HepG2 (cell line): ENCODE data around the gene RASGRF1. TPM values are rescaled to one million over a fixed set of nuclear protein-coding genes. Genes with fewer than 3 reads are reported as not detected.

Source experiments
- ATAC-seq: fragments of 200-7000 bp; cut with Tn5 transposase; 3 replicates; pipeline ENCODE4 v1.9.1; 2020; ENCODE audit warnings: mild to moderate bottlenecking, moderate library complexity
- BruUV-seq: library from RNA; stranded (reverse); fragments of 400-500 nt; replicated peaks from 2 replicates; lab custom pipeline; 2021; lab: Mats Ljungman, UMichigan
- CTCF ChIA-PET: fragments of 300-600 bp; formaldehyde crosslinking; extraction: SDS; loops from one replicate; lab custom pipeline; 2021; ENCODE audit warnings: low total read pairs, inconsistent platforms, low intra/inter-chr PET ratio; lab: Yijun Ruan, JAX
- POLR2A ChIA-PET: fragments of 350-600 bp; sonication (Branson Sonifier 250); formaldehyde crosslinking; loops from one replicate; lab custom pipeline; 2020; ENCODE audit warnings: antibody characterized with exemption, inconsistent platforms; lab: Yijun Ruan, JAX
- DNase-seq: peaks from one replicate; pipeline ENCODE4 v3.0.0-alpha.2; 2015; ENCODE audit warnings: low spot score
- FAIRE-seq: peaks from 3 replicates; lab custom pipeline; 2011; peaks lifted over from hg19 to GRCh38; lab: Jason Lieb, UNC
- H2AFZ ChIP-seq: one replicate; pipeline ENCODE4 v1.6.1; 2011; ENCODE audit warnings: low read length, inconsistent platforms
- H3K27ac ChIP-seq: fragments of 300-600 bp; 3 replicates; pipeline ENCODE4 v1.8.0; 2011; ENCODE audit warnings: mixed run types, mild to moderate bottlenecking, mixed read lengths, low read length, inconsistent platforms; ENCODE audit not compliant: insufficient read depth; ENCODE audit errors: extremely low read length
- H3K27me3 ChIP-seq, 2 experiments: fragments of 200-600 bp in 1 of 2; 2 replicates in 1 of 2; 3 replicates in 1 of 2; pipeline versions ENCODE4 v1.6.0 to v1.8.0; 2011; ENCODE audit warnings: low read length in 2 of 2, mild to moderate bottlenecking in 2 of 2, moderate library complexity in 2 of 2, inconsistent platforms in 1 of 2; ENCODE audit not compliant: insufficient read depth in 2 of 2, control insufficient read depth in 1 of 2
- H3K36me3 ChIP-seq, 2 experiments: fragments of 200-600 bp in 1 of 2; replicated peaks in 1 of 2; 2 replicates in 1 of 2; 3 replicates in 1 of 2; pipeline versions ENCODE4 v1.5.1 to v1.8.0; 2011; ENCODE audit warnings: low read length in 2 of 2, inconsistent platforms in 1 of 2; ENCODE audit not compliant: insufficient read depth in 2 of 2, control insufficient read depth in 1 of 2
- H3K4me1 ChIP-seq: 2 replicates; pipeline ENCODE4 v1.5.1; 2012; ENCODE audit warnings: low read length, inconsistent platforms; ENCODE audit not compliant: insufficient read depth
- H3K4me2 ChIP-seq: 2 replicates; pipeline ENCODE4 v1.6.0; 2011; ENCODE audit warnings: low read depth, low read length, inconsistent platforms
- H3K4me3 ChIP-seq, 3 experiments: fragments of 200-600 bp in 1 of 3; sonication (generic), shearing (Covaris generic) in 1 of 3; replicated peaks in 1 of 3; 2 replicates each; pipeline ENCODE4 v1.5.1; 2011 to 2016; ENCODE audit warnings: low read length in 3 of 3, inconsistent platforms in 2 of 3, low read depth in 2 of 3, mild to moderate bottlenecking in 2 of 3, control low read depth in 1 of 3, mixed read lengths in 1 of 3; ENCODE audit not compliant: insufficient read depth in 1 of 3
- H3K79me2 ChIP-seq: one replicate; pipeline ENCODE4 v1.6.1; 2011; ENCODE audit warnings: low read length, inconsistent platforms; ENCODE audit not compliant: insufficient read depth
- H3K9ac ChIP-seq: 2 replicates; pipeline ENCODE4 v1.6.0; 2011; ENCODE audit warnings: mild to moderate bottlenecking, low read depth, low read length, inconsistent platforms; ENCODE audit not compliant: insufficient read depth
- H3K9me3 ChIP-seq: 2 replicates; pipeline ENCODE4 v1.5.1; 2012; ENCODE audit warnings: mild to moderate bottlenecking, low read length
- H4K20me1 ChIP-seq: 2 replicates; pipeline ENCODE4 v1.6.0; 2011; ENCODE audit warnings: inconsistent platforms, mild to moderate bottlenecking, low read length, moderate library complexity; ENCODE audit not compliant: insufficient read depth
- MXD4 ChIP-seq: IDR thresholded peaks from 2 replicates; pipeline ENCODE4 v1.6.1; 2016; ENCODE audit warnings: mild to moderate bottlenecking, missing biosample characterization, missing genetic modification reagents
- NPAS2 ChIP-seq: sonication (generic); formaldehyde crosslinking; IDR thresholded peaks from 2 replicates; pipeline ENCODE4 v1.8.0; 2022; ENCODE audit warnings: mild to moderate bottlenecking, missing genetic modification reagents, borderline replicate concordance
- RAD51 ChIP-seq: fragments of 450-650 bp; IDR thresholded peaks from 2 replicates; pipeline ENCODE4 v1.6.1; 2016; ENCODE audit warnings: borderline replicate concordance
- STAG1 ChIP-seq: sonication (generic); formaldehyde crosslinking; IDR thresholded peaks from 2 replicates; pipeline ENCODE4 v1.4.0; 2020; ENCODE audit warnings: missing genetic modification reagents
- ZNF776 ChIP-seq: sonication (generic); formaldehyde crosslinking; IDR thresholded peaks from 2 replicates; pipeline ENCODE4 v1.4.0; 2020; ENCODE audit warnings: mild to moderate bottlenecking, missing genetic modification reagents
- WGBS: methylation state at CpG from one replicate; pipeline ENCODE4 v1.1.6; 2017; ENCODE audit warnings: low lambda C conversion rate; 5-methylcytosine and 5-hydroxymethylcytosine counted together
- in situ Hi-C: cut with HindIII; loops from 2 replicates; pipeline ENCODE4 v1.10.0; 2017; ENCODE audit warnings: low pct_unique_long_range_greater_than_20kb; ENCODE audit not compliant: extremely low pct_ligation_motif_present
- intact Hi-C: fragments of 100-400 bp; cut with micrococcal nuclease; formaldehyde crosslinking; loops from one replicate; pipeline ENCODE4 v1.10.0; 2022; ENCODE audit not compliant: unreplicated experiment
- polyA plus RNA-seq, 8 experiments: library from polyadenylated mRNA; depleted of rRNA in 3 of 8; stranded (reverse) in 7 of 8; unstranded in 1 of 8; fragments of >200 nt; fragmentation: Illumina TruSeq in 4 of 8; extraction: Trizol in 4 of 8; gene quantifications; 2 replicates each; pipeline versions ENCODE4 v1.2.1 to v1.2.3, GENCODE V29; 2011 to 2016; ENCODE audit warnings: low read depth in 4 of 8, missing spikeins in 1 of 8, mixed read lengths in 1 of 8; ENCODE audit not compliant: insufficient read depth in 1 of 8
- total RNA-seq, 5 experiments: library from RNA; depleted of rRNA; stranded (reverse); fragments of >200 nt; fragmentation: Illumina TruSeq; extraction: Trizol; gene quantifications; 2 replicates each; pipeline ENCODE4 v1.2.3, GENCODE V29; 2016; ENCODE audit warnings: low read depth in 1 of 5

Gene RASGRF1
- total and polyA plus RNA-seq, 2 of the 13 experiments (the other 11 are each of a cell fraction or from before 2014, with no cell fraction given), result 0.55 to 3.0 TPM

- no TSS peak for BruUV-seq
- Histone ChIP-seq H3K36me3 (no peaks in the 10 kb centered on the region), H3K9ac (no peak overlapping the region), H3K79me2 (no peaks in the 10 kb centered on the region), H2AFZ (no peak overlapping the region), H3K27me3 (peaks cover 0 to 3% of the 10 kb centered on the region in 2 experiments; a peak in 1 of 5 replicates), H3K4me2 (no peak overlapping the region), H4K20me1 (no peaks in the 10 kb centered on the region), H3K9me3 (peaks cover 14% of the 10 kb centered on the region; the same call in 1 of the 2 replicates), H3K27ac (no peak overlapping the region), H3K4me1 (no peaks in the 10 kb centered on the region), H3K4me3 (no peak overlapping the region)
- in situ Hi-C loops, result no loop called here
- WGBS, result 3% methylated on average over 4 of the region's 4 CpGs
- ChIA-PET POLR2A (no interaction called here), CTCF (interaction anchor here (1.1 kb wide), 1 partner anchor 54 kb away, joined by 5 read pairs; no protein-coding TSS in a partner anchor)
- 0 out of 2 replicates have a peak, but pooled peaks have one; percentile 7 for TF ChIP-seq STAG1
- TF ChIP-seq RAD51, result no peak
- DNase-seq, result no peak
- FAIRE-seq, result no peak
- intact Hi-C loops, result no loop called here
- peak; percentile 47; the same call in 2 of the 3 replicates for ATAC-seq
Measured at GRCh38 chr15:79130535-79131130, 40.1 kb upstream of the RASGRF1 start.

DNA sequence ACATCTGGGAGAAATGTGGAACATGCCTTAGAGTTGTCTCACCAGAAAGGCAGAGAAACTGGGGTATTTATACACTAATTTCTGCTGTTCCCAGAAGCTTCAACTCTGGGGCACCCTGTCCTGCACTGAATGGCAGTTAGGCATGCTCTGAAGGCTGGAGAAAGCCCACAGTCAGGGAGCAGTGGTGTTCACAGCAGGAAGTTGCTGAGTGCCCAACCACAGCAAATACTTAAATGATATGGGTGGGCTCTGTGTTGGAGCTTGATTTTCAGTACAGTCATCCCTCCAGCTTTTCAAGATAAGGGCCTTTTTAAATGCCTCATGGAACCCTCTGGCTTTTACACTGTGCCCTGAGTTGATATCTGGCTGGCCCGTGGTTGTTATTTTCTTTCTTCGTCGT is 38.7 kb upstream of the RASGRF1 start:
- Histone ChIP-seq H3K79me2 (no peaks in the 10 kb centered on the region), H3K9ac (no peak overlapping the region), H3K4me3 (no peak overlapping the region), H3K4me1 (no peaks in the 10 kb centered on the region), H3K9me3 (peaks cover 14% of the 10 kb centered on the region; the same call in 1 of the 2 replicates), H3K4me2 (no peak overlapping the region), H4K20me1 (no peaks in the 10 kb centered on the region), H3K27me3 (peaks cover 0 to 3% of the 10 kb centered on the region in 2 experiments; a peak in 1 of 5 replicates), H3K36me3 (no peaks in the 10 kb centered on the region), H3K27ac (no peak overlapping the region), H2AFZ (no peak overlapping the region)
- ChIA-PET POLR2A (no interaction called here), CTCF (no interaction called here)
- in situ Hi-C loops, result no loop called here
- ATAC-seq (no peak), FAIRE-seq (no peak), DNase-seq (no peak)
- intact Hi-C loops, result no loop called here
- TF ChIP-seq MXD4, result no peak
- TF ChIP-seq ZNF776 (CRISPR knock-in tag), result no peak
- no peak for TF ChIP-seq NPAS2 (CRISPR knock-in tag)
- WGBS, result 0% methylated on average over 3 of the region's 3 CpGs
- no TSS peak for BruUV-seq
